HepG2 (cell line): ENCODE results near the gene CRNKL1. TPM values are rescaled to one million over a fixed set of nuclear protein-coding genes. Genes with fewer than 3 reads are reported as not detected.

ENCODE experiments used
- AHDC1 ChIP-seq: sonication (generic); formaldehyde crosslinking; IDR thresholded peaks from 2 replicates; pipeline ENCODE4 v1.5.1; 2020; ENCODE audit warnings: mild to moderate bottlenecking, missing genetic modification reagents, borderline replicate concordance
- ASH2L ChIP-seq: fragments of 300-600, 200-600 bp; sonication (generic); IDR thresholded peaks from 2 replicates; pipeline ENCODE4 v1.7.0; 2017; ENCODE audit warnings: low read depth, mild to moderate bottlenecking, moderate library complexity, mixed read lengths, low read length; ENCODE audit not compliant: insufficient read length
- ATF7 ChIP-seq, 2 experiments: fragments of 450-650 bp in 1 of 2; sonication (generic) in 1 of 2; formaldehyde crosslinking in 1 of 2; IDR thresholded peaks; 2 replicates each; pipeline versions ENCODE4 v1.4.0 to v1.6.1; 2016 to 2020; ENCODE audit warnings: antibody characterized with exemption in 1 of 2, mild to moderate bottlenecking in 1 of 2, missing genetic modification reagents in 1 of 2
- CENPT ChIP-seq: sonication (generic); formaldehyde crosslinking; IDR thresholded peaks from 2 replicates; pipeline ENCODE4 v1.8.0; 2022; ENCODE audit warnings: low read depth, mild to moderate bottlenecking, moderate library complexity, missing genetic modification reagents
- MTF1 ChIP-seq: sonication (generic); formaldehyde crosslinking; IDR thresholded peaks from 2 replicates; pipeline ENCODE4 v1.5.0; 2020; ENCODE audit warnings: missing genetic modification reagents
- POLR2G ChIP-seq: fragments of 200-400 bp; formaldehyde crosslinking; IDR thresholded peaks from 2 replicates; pipeline ENCODE4 v1.6.1; 2018; ENCODE audit warnings: mild to moderate bottlenecking, low read depth, low read length, moderate library complexity
- SMC3 ChIP-seq: IDR thresholded peaks from 2 replicates; pipeline ENCODE4 v1.6.1; 2011; ENCODE audit warnings: low read length, improper control_type of control experiment
- USF2 ChIP-seq, 2 experiments: sonication (generic) in 1 of 2; formaldehyde crosslinking in 1 of 2; IDR thresholded peaks; 2 replicates each; pipeline versions ENCODE4 v1.5.1 to v1.6.1; 2011 to 2020; ENCODE audit warnings: borderline replicate concordance in 1 of 2, low read depth in 1 of 2, low read length in 1 of 2, mild to moderate bottlenecking in 1 of 2, missing genetic modification reagents in 1 of 2, moderate library complexity in 1 of 2
- ZNF207 ChIP-seq: fragments of 450-650 bp; IDR thresholded peaks from 2 replicates; pipeline ENCODE4 v1.6.1; 2016; ENCODE audit warnings: antibody characterized with exemption, borderline replicate concordance
- ZNF326 ChIP-seq: sonication (generic); formaldehyde crosslinking; IDR thresholded peaks from 2 replicates; pipeline ENCODE4 v1.4.0; 2020; ENCODE audit warnings: missing genetic modification reagents, borderline replicate concordance
- ZNF382 ChIP-seq: sonication (generic); formaldehyde crosslinking; IDR thresholded peaks from 2 replicates; pipeline ENCODE4 v1.5.0; 2020; ENCODE audit warnings: missing genetic modification reagents, mild to moderate bottlenecking, borderline replicate concordance
- polyA plus RNA-seq, 8 experiments: library from polyadenylated mRNA; depleted of rRNA in 3 of 8; stranded (reverse) in 7 of 8; unstranded in 1 of 8; fragments of >200 nt; fragmentation: Illumina TruSeq in 4 of 8; extraction: Trizol in 4 of 8; gene quantifications; 2 replicates each; pipeline versions ENCODE4 v1.2.1 to v1.2.3, GENCODE V29; 2011 to 2016; ENCODE audit warnings: low read depth in 4 of 8, missing spikeins in 1 of 8, mixed read lengths in 1 of 8; ENCODE audit not compliant: insufficient read depth in 1 of 8
- total RNA-seq, 5 experiments: library from RNA; depleted of rRNA; stranded (reverse); fragments of >200 nt; fragmentation: Illumina TruSeq; extraction: Trizol; gene quantifications; 2 replicates each; pipeline ENCODE4 v1.2.3, GENCODE V29; 2016; ENCODE audit warnings: low read depth in 1 of 5
- TF ChIP-seq, protein P1 (sequence below): IDR thresholded peaks from 2 replicates; pipeline ENCODE4 v1.6.1; 2018; ENCODE audit warnings: missing genetic modification reagents

CRNKL1 gene
- total and polyA plus RNA-seq, 2 of the 13 experiments (the other 11 are each of a cell fraction or from before 2014, with no cell fraction given) = 12.3 to 64.5 TPM

DNA sequence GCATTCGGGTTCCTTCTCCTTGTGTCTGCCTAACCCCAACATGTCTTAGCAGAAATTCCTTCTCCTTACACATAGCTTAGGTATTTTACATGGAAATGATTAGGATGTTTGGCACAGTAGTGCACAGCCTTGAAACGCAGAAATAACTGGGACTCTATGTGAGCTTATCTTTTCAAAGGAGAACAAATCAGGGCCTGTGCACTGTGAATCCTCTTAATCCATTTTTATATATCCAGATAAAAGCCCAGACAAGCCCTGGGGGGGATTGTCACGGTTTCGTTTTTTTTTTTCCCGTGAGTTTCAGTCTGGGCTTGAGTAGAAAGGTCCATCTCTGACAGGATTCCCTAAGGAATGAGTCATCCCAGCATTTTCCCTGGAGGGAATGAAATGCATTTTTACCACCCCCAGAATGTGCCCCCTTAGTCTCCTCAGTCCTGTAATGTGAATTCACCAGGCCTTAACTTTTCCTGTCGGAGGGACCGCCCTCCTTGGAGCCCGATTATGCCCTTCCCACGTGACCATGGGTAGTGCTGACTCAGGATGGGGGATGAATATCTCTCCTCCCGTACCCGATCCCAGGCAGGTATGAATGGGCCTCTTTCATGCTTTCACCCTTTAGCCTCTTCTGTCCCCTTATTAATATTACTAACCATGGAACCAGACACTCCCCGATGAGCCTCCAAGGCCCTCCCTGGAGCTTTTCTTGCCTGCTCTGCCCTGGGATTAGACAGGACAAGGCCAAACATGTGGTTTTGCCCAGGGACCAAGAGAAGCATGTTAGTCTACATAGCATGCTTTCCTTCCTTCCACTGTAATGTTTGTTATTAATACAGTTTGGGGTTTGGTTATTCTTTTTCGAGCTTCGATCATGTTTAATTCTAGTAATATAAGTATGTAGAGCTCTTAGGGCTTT, 59.0 kb downstream of the CRNKL1 start (continued):
- TF ChIP-seq AHDC1 (CRISPR knock-in tag) (no peak), ZNF382 (CRISPR knock-in tag) (no peak), ZNF207 (no peak), ATF7 (IDR thresholded peaks at IDR 0.05) (no peak), ATF7 (CRISPR knock-in tag; IDR thresholded peaks at IDR 0.05) (no peak), ZNF326 (CRISPR knock-in tag) (no peak), USF2 (IDR thresholded peaks at IDR 0.05; ENCODE audit: low read depth, low read length) (peak; percentile 63), USF2 (CRISPR knock-in tag; IDR thresholded peaks at IDR 0.05; ENCODE audit: borderline replicate concordance) (peak; percentile 43; the same call in 1 of the 2 replicates), POLR2G (no peak), ASH2L (no peak), MTF1 (no peak), SMC3 (peak; percentile 23; the same call in 1 of the 2 replicates), CENPT (CRISPR knock-in tag) (no peak)
- TF ChIP-seq, protein P1, sequence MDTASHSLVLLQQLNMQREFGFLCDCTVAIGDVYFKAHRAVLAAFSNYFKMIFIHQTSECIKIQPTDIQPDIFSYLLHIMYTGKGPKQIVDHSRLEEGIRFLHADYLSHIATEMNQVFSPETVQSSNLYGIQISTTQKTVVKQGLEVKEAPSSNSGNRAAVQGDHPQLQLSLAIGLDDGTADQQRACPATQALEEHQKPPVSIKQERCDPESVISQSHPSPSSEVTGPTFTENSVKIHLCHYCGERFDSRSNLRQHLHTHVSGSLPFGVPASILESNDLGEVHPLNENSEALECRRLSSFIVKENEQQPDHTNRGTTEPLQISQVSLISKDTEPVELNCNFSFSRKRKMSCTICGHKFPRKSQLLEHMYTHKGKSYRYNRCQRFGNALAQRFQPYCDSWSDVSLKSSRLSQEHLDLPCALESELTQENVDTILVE (CRISPR knock-in tag) = no peak
